AG08395 (cell line): ENCODE data around the gene RAB43.
"Not testable (repeated sequence)": the region's sequence is repeated elsewhere in the genome, so short reads cannot be mapped to it uniquely, and the experiment has no call there.

Source experiments
- DNase-seq: peaks from one replicate; pipeline ENCODE4 v3.0.0; 2012; ENCODE audit warnings: mixed read lengths, low spot score

RAB43 gene

GRCh38 chr3:129121792-129122411 is at the start of gene RAB43:
RAB43 (minus strand) TSS chr3:129121804; CDS start chr3:129121489, 315 bp downstream.
- DNase-seq, result peak; percentile 97

GRCh38 chr3:129166579-129167332 is 45.2 kb upstream of the RAB43 start:
- no peak for DNase-seq

- not testable (repeated sequence) for DNase-seq
Observed at GRCh38 chr3:129165594-129165993, 44.0 kb upstream of the RAB43 start.

- DNase-seq, result no peak
Observed at GRCh38 chr3:129164500-129164899, 42.9 kb upstream of the RAB43 start.

GRCh38 chr3:129162729-129163579 is 41.4 kb upstream of the RAB43 start:
- DNase-seq, result no peak

GRCh38 chr3:129161860-129162271 is 40.3 kb upstream of the RAB43 start:
- DNase-seq, result peak; percentile 26

- peak; percentile 97 for DNase-seq
Observed at GRCh38 chr3:129160891-129161859, 39.6 kb upstream of the RAB43 start, which contains the start of gene ISY1. ISY1 (minus strand) TSS chr3:129161063; CDS start chr3:129160975, 88 bp downstream.

- DNase-seq, result no peak
Observed at GRCh38 chr3:129144786-129145185, 23.2 kb upstream of the RAB43 start.

GRCh38 chr3:129141011-129141410 is 19.4 kb upstream of the RAB43 start:
- DNase-seq, result not testable (repeated sequence)

GRCh38 chr3:129139911-129140310 is 18.3 kb upstream of the RAB43 start:
- DNase-seq, result no peak

- not testable (repeated sequence) for DNase-seq
Observed at GRCh38 chr3:129136275-129136674, 14.7 kb upstream of the RAB43 start.

- DNase-seq, result no peak
Observed at GRCh38 chr3:129132097-129132866, 10.7 kb upstream of the RAB43 start.

GRCh38 chr3:129131465-129132088 is 10.0 kb upstream of the RAB43 start:
- no peak for DNase-seq

GRCh38 chr3:129130291-129130813 is 8.7 kb upstream of the RAB43 start:
- no peak for DNase-seq

GRCh38 chr3:129128357-129129155 is 7.0 kb upstream of the RAB43 start:
- DNase-seq, result no peak

GRCh38 chr3:129126726-129127280 is 5.2 kb upstream of the RAB43 start:
- DNase-seq, result no peak

- peak; percentile 29 for DNase-seq
Observed at GRCh38 chr3:129123314-129124060, 1.9 kb upstream of the RAB43 start.
